ENCODE data around the gene IL36G.
"Not testable (repeated sequence)": the region's sequence is repeated elsewhere in the genome, so short reads cannot be mapped to it uniquely, and the experiment has no call there.

IL36G gene

DNA sequence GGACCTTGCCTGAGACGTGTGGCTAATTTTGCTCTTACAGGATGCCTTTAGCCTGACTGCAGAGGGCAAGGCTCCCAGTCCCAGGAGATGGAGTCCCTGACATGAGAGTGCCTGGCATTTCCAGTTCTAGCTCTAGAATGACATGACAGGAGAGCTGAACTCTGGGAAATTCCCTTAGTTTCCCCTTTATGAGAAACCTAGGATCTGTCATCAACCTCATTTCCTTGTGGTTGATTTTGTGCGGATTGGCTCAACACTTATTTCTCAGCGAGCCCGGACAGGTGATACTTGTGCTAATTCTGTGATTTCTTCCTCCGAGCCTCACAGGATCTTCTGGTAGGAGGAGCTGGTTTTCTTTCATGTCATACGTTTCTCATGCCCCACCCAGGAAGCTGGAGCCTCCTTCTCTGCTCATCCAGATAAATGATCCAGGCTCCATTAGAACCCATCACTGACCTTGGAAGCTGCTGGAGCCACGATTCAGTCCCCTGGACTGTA lies at the start of gene IL36G:
Gene IL36G, plus strand, starts transcription at position 448 of the 498 bp plus-strand sequence. CDS start 633 bp downstream, outside the sequence.
- H3K9me3 ChIP-seq (ENCODE audit: control insufficient read depth, insufficient read depth, low read depth, low read length), result no peaks in the 10 kb centered on the region
- no peak within 1 kb of the TSS for H3K9ac ChIP-seq (ENCODE audit: low read length)
- peaks cover 36% of the 10 kb centered on the region for H3K27me3 ChIP-seq (ENCODE audit: control insufficient read depth, insufficient read depth, low read length)
- no peak within 1 kb of the TSS for H3K27ac ChIP-seq (ENCODE audit: low read depth, low read length)
- no peak within 1 kb of the TSS for H3K4me3 ChIP-seq (ENCODE audit: low read depth, low read length)
- no peaks in the 10 kb centered on the region for H3K4me1 ChIP-seq (ENCODE audit: control insufficient read depth, insufficient read depth, low read length)
- H3K36me3 ChIP-seq (ENCODE audit: control insufficient read depth, insufficient read depth, low read length), result no peaks in the 10 kb centered on the region

DNA sequence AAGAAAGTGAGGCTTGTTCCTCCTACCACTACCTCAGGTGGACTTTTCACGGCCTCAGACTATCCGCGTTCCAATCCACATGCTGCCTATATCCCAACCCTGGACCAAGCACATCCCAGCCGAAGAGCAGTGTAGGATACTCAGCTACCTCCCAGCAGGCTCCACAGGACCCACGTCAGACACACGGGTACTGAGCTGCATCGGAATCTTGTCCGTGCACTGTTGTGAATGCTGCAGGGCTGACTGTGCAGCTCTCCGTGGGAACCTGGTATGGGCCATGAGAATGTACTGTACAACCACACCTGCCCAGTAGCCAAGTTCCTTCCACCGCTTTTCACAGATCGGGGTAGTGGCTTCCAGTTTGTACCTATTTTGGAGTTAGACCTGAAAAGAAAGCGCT lies 44.5 kb upstream of the IL36G start:
- no peak overlapping the region for H3K9ac ChIP-seq (ENCODE audit: low read length)
- no peaks in the 10 kb centered on the region for H3K4me1 ChIP-seq (ENCODE audit: control insufficient read depth, insufficient read depth, low read length)
- H3K36me3 ChIP-seq (ENCODE audit: control insufficient read depth, insufficient read depth, low read length), result no peaks in the 10 kb centered on the region
- H3K27me3 ChIP-seq (ENCODE audit: control insufficient read depth, insufficient read depth, low read length), result 0 out of 2 replicates have a peak, but pooled peaks cover 5% of the 10 kb centered on the region
- H3K4me3 ChIP-seq (ENCODE audit: low read depth, low read length), result no peak overlapping the region
- H3K27ac ChIP-seq (ENCODE audit: low read depth, low read length), result no peak overlapping the region
- H3K9me3 ChIP-seq (ENCODE audit: control insufficient read depth, insufficient read depth, low read depth, low read length), result no peaks in the 10 kb centered on the region

DNA sequence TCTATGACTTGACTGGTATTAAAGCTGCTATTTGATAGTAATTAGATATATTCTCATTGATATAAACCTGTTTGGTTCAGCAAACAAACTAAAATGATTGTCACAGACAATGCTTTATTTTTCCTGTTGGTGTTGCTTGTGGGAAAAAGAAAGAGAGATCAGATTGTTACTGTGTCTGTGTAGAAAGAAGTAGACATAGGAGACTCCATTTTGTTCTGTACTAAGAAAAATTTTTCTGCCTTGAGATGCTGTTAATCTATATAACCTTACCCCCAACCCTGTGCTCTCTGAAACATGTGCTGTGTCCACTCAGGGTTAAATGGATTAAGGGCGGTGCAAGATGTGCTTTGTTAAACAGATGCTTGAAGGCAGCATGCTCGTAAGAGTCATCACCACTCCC lies 43.7 kb upstream of the IL36G start:
- not testable (repeated sequence) for H3K9me3 ChIP-seq (ENCODE audit: control insufficient read depth, insufficient read depth, low read depth, low read length); H3K36me3 ChIP-seq (ENCODE audit: control insufficient read depth, insufficient read depth, low read length); H3K4me1 ChIP-seq (ENCODE audit: control insufficient read depth, insufficient read depth, low read length); H3K4me3 ChIP-seq (ENCODE audit: low read depth, low read length); H3K9ac ChIP-seq (ENCODE audit: low read length); H3K27ac ChIP-seq (ENCODE audit: low read depth, low read length); H3K27me3 ChIP-seq (ENCODE audit: control insufficient read depth, insufficient read depth, low read length)

DNA sequence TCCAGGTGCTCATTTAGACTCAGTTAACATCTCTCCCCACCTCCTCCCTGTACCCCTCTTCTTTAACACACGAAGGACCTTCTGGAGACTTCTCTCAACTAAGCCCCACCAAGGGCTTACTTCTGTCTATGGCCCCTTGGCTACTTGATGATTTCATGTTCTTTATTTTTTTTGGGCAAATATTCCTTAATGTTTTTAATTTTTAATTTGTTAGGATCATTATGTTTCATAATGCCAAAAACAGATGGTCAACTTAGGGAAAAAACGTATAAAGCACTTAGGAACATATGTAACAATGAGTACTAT lies 40.9 kb upstream of the IL36G start:
- no peaks in the 10 kb centered on the region for H3K4me1 ChIP-seq (ENCODE audit: control insufficient read depth, insufficient read depth, low read length)
- no peaks in the 10 kb centered on the region for H3K36me3 ChIP-seq (ENCODE audit: control insufficient read depth, insufficient read depth, low read length)
- H3K27ac ChIP-seq (ENCODE audit: low read depth, low read length), result no peak overlapping the region
- no peaks in the 10 kb centered on the region for H3K9me3 ChIP-seq (ENCODE audit: control insufficient read depth, insufficient read depth, low read depth, low read length)
- no peak overlapping the region for H3K9ac ChIP-seq (ENCODE audit: low read length)
- H3K27me3 ChIP-seq (ENCODE audit: control insufficient read depth, insufficient read depth, low read length), result 0 out of 2 replicates have a peak, but pooled peaks cover 5% of the 10 kb centered on the region
- no peak overlapping the region for H3K4me3 ChIP-seq (ENCODE audit: low read depth, low read length)

DNA sequence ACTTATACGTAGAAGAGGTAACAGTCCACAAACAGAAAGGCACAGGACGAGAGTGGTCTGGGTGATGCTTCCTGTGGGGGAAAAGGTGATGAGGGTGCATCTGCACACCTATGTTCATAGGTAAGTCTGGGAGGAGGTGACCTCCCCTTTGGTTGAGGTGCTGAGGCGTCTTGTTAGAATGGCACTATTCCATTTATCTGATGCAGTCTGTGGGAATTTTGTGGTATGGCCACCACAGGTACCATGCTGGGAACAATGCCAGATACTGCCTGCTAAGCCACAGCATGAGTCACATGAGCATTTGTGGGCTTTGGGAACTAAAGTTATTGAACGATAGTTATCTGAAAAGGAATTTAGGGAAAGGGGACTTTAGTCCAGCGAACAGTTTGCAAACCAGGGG lies 38.9 kb upstream of the IL36G start:
- H3K4me1 ChIP-seq (ENCODE audit: control insufficient read depth, insufficient read depth, low read length), result no peaks in the 10 kb centered on the region
- no peaks in the 10 kb centered on the region for H3K36me3 ChIP-seq (ENCODE audit: control insufficient read depth, insufficient read depth, low read length)
- H3K4me3 ChIP-seq (ENCODE audit: low read depth, low read length), result no peak overlapping the region
- H3K9me3 ChIP-seq (ENCODE audit: control insufficient read depth, insufficient read depth, low read depth, low read length), result no peaks in the 10 kb centered on the region
- H3K27ac ChIP-seq (ENCODE audit: low read depth, low read length), result no peak overlapping the region
- no peak overlapping the region for H3K9ac ChIP-seq (ENCODE audit: low read length)
- H3K27me3 ChIP-seq (ENCODE audit: control insufficient read depth, insufficient read depth, low read length), result 0 out of 2 replicates have a peak, but pooled peaks cover 5% of the 10 kb centered on the region

DNA sequence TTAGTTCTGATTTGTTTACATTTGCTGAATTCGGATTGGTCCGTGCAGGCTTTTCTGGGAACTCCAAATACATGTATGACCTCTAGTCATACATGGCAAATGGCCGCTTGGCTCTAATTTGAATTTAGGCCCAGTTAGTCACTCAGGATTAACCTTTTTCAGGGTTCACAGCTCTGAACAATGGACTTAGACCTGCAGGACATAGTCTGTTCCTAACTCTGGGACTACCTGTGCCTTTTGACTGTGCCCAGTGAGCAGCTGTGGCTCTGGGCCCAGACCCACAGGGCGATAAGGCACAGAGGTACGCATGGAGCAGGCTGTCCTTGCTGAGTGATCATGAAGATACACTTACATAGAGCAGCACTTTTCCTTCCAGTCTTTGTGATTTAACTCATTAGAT lies 38.4 kb upstream of the IL36G start:
- Histone ChIP-seq H3K27ac (ENCODE audit: low read depth, low read length) (no peak overlapping the region), H3K27me3 (ENCODE audit: control insufficient read depth, insufficient read depth, low read length) (0 out of 2 replicates have a peak, but pooled peaks cover 5% of the 10 kb centered on the region), H3K4me3 (ENCODE audit: low read depth, low read length) (no peak overlapping the region), H3K4me1 (ENCODE audit: control insufficient read depth, insufficient read depth, low read length) (no peaks in the 10 kb centered on the region), H3K9me3 (ENCODE audit: control insufficient read depth, insufficient read depth, low read depth, low read length) (no peaks in the 10 kb centered on the region), H3K9ac (ENCODE audit: low read length) (no peak overlapping the region), H3K36me3 (ENCODE audit: control insufficient read depth, insufficient read depth, low read length) (no peaks in the 10 kb centered on the region)

DNA sequence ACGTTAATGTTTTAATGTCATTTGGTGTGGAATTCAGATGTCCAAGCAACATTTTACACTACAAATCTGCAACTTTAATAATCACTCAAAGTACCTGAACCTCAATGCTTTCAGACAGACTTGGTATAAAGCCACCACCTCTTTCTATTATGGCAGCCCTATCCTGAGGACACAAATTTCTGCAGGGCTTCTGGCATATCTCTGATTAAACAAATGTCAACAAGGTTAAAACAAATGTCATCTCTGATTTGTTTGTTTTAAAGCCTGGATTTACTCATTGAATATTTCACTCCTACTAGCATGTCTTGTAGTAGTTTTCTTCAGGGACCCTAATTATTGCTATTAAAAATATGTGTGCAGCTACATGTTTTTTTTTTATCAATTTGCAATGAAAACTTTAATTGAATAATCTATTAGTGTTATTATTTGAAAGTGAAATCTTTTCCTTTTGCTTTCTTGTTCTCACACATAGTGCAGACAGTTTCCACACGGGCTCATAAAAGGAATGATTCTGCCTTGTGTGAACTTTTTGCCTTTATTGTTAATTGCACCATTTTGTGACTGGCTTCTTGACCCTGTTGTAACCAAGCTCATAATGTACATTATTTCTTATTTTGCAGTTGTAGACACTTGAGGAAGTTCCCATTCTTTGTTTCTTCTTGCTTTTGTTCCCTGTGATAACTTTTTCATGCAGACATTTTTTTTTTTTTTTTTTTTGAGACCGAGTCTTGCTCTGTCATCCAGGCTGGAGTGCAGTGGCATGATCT lies 36.8 kb upstream of the IL36G start:
- Histone ChIP-seq H3K36me3 (ENCODE audit: control insufficient read depth, insufficient read depth, low read length) (no peaks in the 10 kb centered on the region), H3K4me3 (ENCODE audit: low read depth, low read length) (no peak overlapping the region), H3K27me3 (ENCODE audit: control insufficient read depth, insufficient read depth, low read length) (0 out of 2 replicates have a peak, but pooled peaks cover 5% of the 10 kb centered on the region), H3K27ac (ENCODE audit: low read depth, low read length) (no peak overlapping the region), H3K4me1 (ENCODE audit: control insufficient read depth, insufficient read depth, low read length) (no peaks in the 10 kb centered on the region), H3K9me3 (ENCODE audit: control insufficient read depth, insufficient read depth, low read depth, low read length) (peaks cover 1% of the 10 kb centered on the region; the same call in 1 of the 2 replicates), H3K9ac (ENCODE audit: low read length) (no peak overlapping the region)

DNA sequence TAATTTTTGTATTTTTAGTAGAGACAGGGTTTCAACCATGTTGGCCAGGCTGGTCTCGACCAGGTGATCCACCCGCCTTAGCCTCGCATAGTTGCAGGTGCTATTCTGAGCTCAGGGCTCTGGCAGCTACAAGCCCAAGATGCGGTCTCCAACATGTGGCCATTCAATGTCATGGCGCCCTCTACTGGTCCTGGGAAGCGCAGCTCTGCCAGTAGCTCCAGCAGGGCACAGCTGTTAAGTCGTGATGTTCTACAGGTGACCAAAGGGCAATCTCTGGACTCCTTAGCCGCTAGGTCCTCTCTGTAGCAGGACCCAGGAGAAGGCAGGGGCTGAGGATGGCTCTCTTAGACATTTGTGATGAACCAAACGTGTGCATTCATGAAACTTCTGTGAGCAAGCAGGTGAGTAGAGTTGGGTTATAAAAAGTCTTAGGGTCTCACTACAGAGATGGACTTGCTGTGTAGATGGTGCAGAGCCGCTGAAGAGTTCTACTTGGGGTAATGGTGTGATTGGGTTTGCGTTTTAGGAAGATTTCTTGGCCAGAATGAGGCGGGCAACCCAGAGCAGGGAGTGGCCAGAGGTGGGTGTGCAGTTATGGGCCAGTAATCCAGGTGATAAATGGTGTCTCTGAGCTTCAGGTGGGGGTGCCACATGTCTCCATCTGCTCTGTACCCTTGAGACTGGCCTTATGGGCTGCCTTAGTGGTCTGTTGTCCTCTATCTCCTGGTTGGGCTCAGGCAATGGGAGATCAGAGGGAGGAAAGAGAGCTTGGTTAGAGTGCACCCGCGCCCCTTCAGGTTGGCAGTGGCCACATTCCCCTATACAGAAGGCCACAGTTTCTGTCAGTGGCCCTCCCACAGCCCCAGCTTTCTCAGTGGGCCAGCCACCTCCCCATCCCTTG lies 35.8 kb upstream of the IL36G start:
- H3K27ac ChIP-seq (ENCODE audit: low read depth, low read length), result no peak overlapping the region
- no peaks in the 10 kb centered on the region for H3K4me1 ChIP-seq (ENCODE audit: control insufficient read depth, insufficient read depth, low read length)
- H3K27me3 ChIP-seq (ENCODE audit: control insufficient read depth, insufficient read depth, low read length), result 0 out of 2 replicates have a peak, but pooled peaks cover 5% of the 10 kb centered on the region
- H3K9me3 ChIP-seq (ENCODE audit: control insufficient read depth, insufficient read depth, low read depth, low read length), result peaks cover 9% of the 10 kb centered on the region; the same call in 1 of the 2 replicates
- H3K36me3 ChIP-seq (ENCODE audit: control insufficient read depth, insufficient read depth, low read length), result no peaks in the 10 kb centered on the region
- H3K4me3 ChIP-seq (ENCODE audit: low read depth, low read length), result no peak overlapping the region
- no peak overlapping the region for H3K9ac ChIP-seq (ENCODE audit: low read length)

DNA sequence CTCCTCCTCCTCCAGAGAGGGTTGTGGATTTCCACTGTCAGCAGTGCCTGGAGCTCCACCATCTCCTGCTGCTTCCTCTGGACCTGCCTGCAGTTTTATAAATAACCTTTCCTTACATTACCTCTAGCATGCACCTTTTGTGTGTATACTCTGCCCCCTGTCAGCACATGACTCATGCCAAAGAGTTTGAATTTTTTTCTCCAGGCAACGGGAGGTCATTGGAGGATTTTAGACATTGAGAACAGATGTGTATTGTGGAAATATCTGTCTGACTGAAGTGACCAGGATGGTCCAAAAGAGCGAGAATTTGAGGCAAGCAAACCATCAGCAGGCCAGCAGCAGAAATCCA lies 35.2 kb upstream of the IL36G start:
- no peak overlapping the region for H3K27ac ChIP-seq (ENCODE audit: low read depth, low read length)
- H3K9ac ChIP-seq (ENCODE audit: low read length), result no peak overlapping the region
- H3K4me3 ChIP-seq (ENCODE audit: low read depth, low read length), result no peak overlapping the region
- no peaks in the 10 kb centered on the region for H3K4me1 ChIP-seq (ENCODE audit: control insufficient read depth, insufficient read depth, low read length)
- peaks cover 12% of the 10 kb centered on the region; the same call in 1 of the 2 replicates for H3K9me3 ChIP-seq (ENCODE audit: control insufficient read depth, insufficient read depth, low read depth, low read length)
- H3K36me3 ChIP-seq (ENCODE audit: control insufficient read depth, insufficient read depth, low read length), result no peaks in the 10 kb centered on the region
- H3K27me3 ChIP-seq (ENCODE audit: control insufficient read depth, insufficient read depth, low read length), result 0 out of 2 replicates have a peak, but pooled peaks cover 3% of the 10 kb centered on the region

DNA sequence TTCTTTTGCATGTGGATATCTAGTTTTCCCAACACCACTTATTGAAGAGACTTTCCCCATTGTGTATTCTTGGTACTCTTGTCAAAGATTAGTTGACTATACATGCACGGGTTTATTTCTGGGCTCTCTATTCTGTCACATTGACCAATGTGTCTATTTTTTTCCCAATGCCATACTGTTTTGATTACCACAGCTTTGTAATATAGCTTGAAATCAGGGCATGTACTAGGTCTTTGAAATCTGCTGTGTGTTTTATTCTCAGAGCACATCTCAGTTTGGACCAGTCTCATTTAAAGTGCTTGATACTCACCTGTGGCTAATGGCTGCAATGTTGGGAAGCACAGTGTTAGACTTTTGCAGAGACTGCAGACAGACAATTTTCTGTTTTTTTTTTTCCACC lies 32.8 kb upstream of the IL36G start:
- Histone ChIP-seq H3K4me1 (ENCODE audit: control insufficient read depth, insufficient read depth, low read length) (no peaks in the 10 kb centered on the region), H3K9ac (ENCODE audit: low read length) (no peak overlapping the region), H3K27ac (ENCODE audit: low read depth, low read length) (no peak overlapping the region), H3K27me3 (ENCODE audit: control insufficient read depth, insufficient read depth, low read length) (0 out of 2 replicates have a peak, but pooled peaks cover 4% of the 10 kb centered on the region), H3K4me3 (ENCODE audit: low read depth, low read length) (no peak overlapping the region), H3K36me3 (ENCODE audit: control insufficient read depth, insufficient read depth, low read length) (no peaks in the 10 kb centered on the region), H3K9me3 (ENCODE audit: control insufficient read depth, insufficient read depth, low read depth, low read length) (peaks cover 14% of the 10 kb centered on the region; the same call in 1 of the 2 replicates)

DNA sequence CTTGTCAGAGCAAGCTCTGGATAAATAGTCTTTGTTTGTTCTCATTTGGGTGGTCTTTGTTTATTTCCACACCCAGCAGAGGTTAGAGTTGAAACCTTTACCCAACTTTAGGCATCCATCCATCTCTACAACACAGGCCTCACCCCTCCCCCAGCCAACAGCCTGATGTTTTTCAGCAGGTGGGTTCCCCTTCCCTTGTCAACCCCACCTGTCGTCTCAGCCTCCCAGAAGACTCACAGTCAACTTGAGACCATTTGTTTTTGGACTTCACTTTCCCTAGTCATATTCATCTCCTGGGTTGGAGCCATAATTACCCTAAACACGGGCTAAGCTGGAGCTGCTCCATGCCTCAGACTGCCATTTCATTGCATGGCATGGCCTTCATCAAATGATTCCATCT lies 31.7 kb upstream of the IL36G start:
- no peaks in the 10 kb centered on the region for H3K36me3 ChIP-seq (ENCODE audit: control insufficient read depth, insufficient read depth, low read length)
- H3K27ac ChIP-seq (ENCODE audit: low read depth, low read length), result no peak overlapping the region
- H3K9ac ChIP-seq (ENCODE audit: low read length), result no peak overlapping the region
- H3K9me3 ChIP-seq (ENCODE audit: control insufficient read depth, insufficient read depth, low read depth, low read length), result peaks cover 14% of the 10 kb centered on the region; the same call in 1 of the 2 replicates
- H3K27me3 ChIP-seq (ENCODE audit: control insufficient read depth, insufficient read depth, low read length), result 0 out of 2 replicates have a peak, but pooled peaks cover 4% of the 10 kb centered on the region
- H3K4me1 ChIP-seq (ENCODE audit: control insufficient read depth, insufficient read depth, low read length), result no peaks in the 10 kb centered on the region
- no peak overlapping the region for H3K4me3 ChIP-seq (ENCODE audit: low read depth, low read length)
